ENCODE results near the gene MAFB. TPM values are rescaled to one million over a fixed set of nuclear protein-coding genes. Genes with fewer than 3 reads are reported as not detected.

Gene MAFB
- total and polyA plus RNA-seq, 8 donors, result 3.7 to 48.0 (median 12.9) TPM

GRCh38 chr20:40687384-40688128 lies 1.5 kb downstream of the MAFB start:
- no peak for FAIRE-seq
- DNase-seq, result peak; percentile 71 to 90 (median 74)
- peak overlapping the region; percentile 76 to 98 (median 93) for H3K27ac ChIP-seq
- intact Hi-C loops (cut with DNase I), result no loop called here
- TF ChIP-seq CTCF (IDR thresholded peaks at IDR 0.05), result no peak
- H3K9me3 ChIP-seq, result no peaks in the 10 kb centered on the region
- peak; percentile 5 to 35 (median 20) for ATAC-seq
- H3K36me3 ChIP-seq, result no peaks in the 10 kb centered on the region
- WGBS, 2 donors, result 0 to 1% methylated on average over 59 to 62 of the region's 62 CpGs
- H3K4me3 ChIP-seq, result peak overlapping the region; percentile 47 to 75 (median 62)
- peaks cover 0 to 4% (median 0%) of the 10 kb centered on the region in 3 donors for H3K4me1 ChIP-seq
- peaks cover 0 to 19% (median 4%) of the 10 kb centered on the region in 4 donors for H3K27me3 ChIP-seq

DNA sequence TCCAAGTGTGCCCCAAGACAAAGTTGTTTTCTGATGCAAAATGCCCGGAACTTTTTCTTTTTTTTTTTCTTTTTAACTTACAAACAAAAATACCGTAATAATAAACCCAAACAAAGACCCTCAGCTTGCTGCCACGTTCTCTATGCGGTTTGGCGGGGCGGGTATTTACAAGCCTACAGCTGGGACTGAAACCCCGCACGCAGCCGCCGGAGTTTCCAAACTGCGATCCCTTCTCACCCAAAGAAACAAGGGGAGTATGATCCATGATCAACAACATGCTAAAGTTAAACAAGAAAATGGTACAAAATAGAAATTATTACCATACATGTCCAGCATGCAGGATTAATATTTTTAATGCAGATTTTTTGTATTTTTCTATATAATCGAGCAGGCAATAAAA lies 2.1 kb downstream of the MAFB start:
- peak overlapping the region in 2 of 4 donors; percentile 94 to 98 for H3K27ac ChIP-seq
- TF ChIP-seq CTCF (IDR thresholded peaks at IDR 0.05), result no peak
- no peaks in the 10 kb centered on the region for H3K36me3 ChIP-seq
- WGBS, 2 donors, result 27 to 34% methylated on average over 12 of the region's 12 CpGs
- no peak for FAIRE-seq
- peaks cover 0 to 17% (median 4%) of the 10 kb centered on the region in 4 donors for H3K27me3 ChIP-seq
- ATAC-seq, result no peak
- H3K9me3 ChIP-seq, result no peaks in the 10 kb centered on the region
- peaks cover 0 to 4% (median 0%) of the 10 kb centered on the region in 3 donors for H3K4me1 ChIP-seq
- no peak for DNase-seq
- peak overlapping the region; percentile 47 to 75 (median 62) for H3K4me3 ChIP-seq
- intact Hi-C loops (cut with DNase I), result no loop called here

GRCh38 chr20:40686434-40686882 lies 2.6 kb downstream of the MAFB start:
- peaks cover 0 to 4% (median 0%) of the 10 kb centered on the region in 3 donors for H3K4me1 ChIP-seq
- intact Hi-C loops (cut with DNase I), result no loop called here
- DNase-seq (no peak), ATAC-seq (no peak), FAIRE-seq (no peak)
- H3K27me3 ChIP-seq, result peaks cover 0 to 13% (median 3%) of the 10 kb centered on the region in 4 donors
- 36 to 39% methylated on average over 7 of the region's 7 CpGs for WGBS, 2 donors
- TF ChIP-seq CTCF (IDR thresholded peaks at IDR 0.05), result no peak
- no peaks in the 10 kb centered on the region for H3K36me3 ChIP-seq
- H3K27ac ChIP-seq, result peak overlapping the region in 1 of 4 donors; percentile 94
- peak overlapping the region; percentile 47 to 75 (median 62) for H3K4me3 ChIP-seq
- no peaks in the 10 kb centered on the region for H3K9me3 ChIP-seq

GRCh38 chr20:40685349-40685748 lies 3.7 kb downstream of the MAFB start:
- H3K27ac ChIP-seq, result no peak overlapping the region
- peaks cover 0 to 2% (median 0%) of the 10 kb centered on the region in 4 donors for H3K27me3 ChIP-seq
- H3K4me1 ChIP-seq, result peaks cover 0 to under 1% (median 0%) of the 10 kb centered on the region in 3 donors
- DNase-seq, result no peak
- no peak for FAIRE-seq
- WGBS, 2 donors, result 91% methylated on average over 4 of the region's 4 CpGs
- no peaks in the 10 kb centered on the region for H3K36me3 ChIP-seq
- intact Hi-C loops (cut with DNase I), result no loop called here
- TF ChIP-seq CTCF (IDR thresholded peaks at IDR 0.05), result no peak
- no peak for ATAC-seq
- H3K4me3 ChIP-seq, result peak overlapping the region in 1 of 4 donors; percentile 75
- no peaks in the 10 kb centered on the region for H3K9me3 ChIP-seq

DNA sequence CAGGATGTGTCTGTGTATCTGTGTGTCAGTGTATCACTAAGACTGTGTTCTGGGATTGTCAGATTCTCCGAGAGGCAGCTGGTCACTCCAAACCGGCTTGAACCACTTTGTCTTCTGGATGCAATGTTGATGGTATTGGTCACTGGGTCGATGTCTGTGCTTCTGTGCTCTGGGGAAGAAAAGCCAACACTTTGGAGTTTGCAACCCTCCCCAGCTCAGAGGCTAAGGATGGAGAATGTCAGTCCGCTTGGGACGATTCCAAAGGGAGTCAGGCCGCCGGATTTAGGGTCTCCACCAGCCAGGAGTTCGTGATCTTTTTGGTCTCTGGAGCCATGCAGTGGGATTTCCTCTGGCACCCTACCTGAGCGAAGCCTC lies 5.2 kb downstream of the MAFB start:
- DNase-seq (no peak), FAIRE-seq (no peak), ATAC-seq (no peak)
- H3K4me3 ChIP-seq, result peak overlapping the region in 1 of 4 donors; percentile 23
- no peaks in the 10 kb centered on the region for H3K9me3 ChIP-seq
- no peaks in the 10 kb centered on the region for H3K27me3 ChIP-seq
- peak overlapping the region in 2 of 4 donors; percentile 1 to 17 for H3K27ac ChIP-seq
- H3K4me1 ChIP-seq, result no peaks in the 10 kb centered on the region
- WGBS, 2 donors, result 73 to 78% methylated on average over 9 of the region's 9 CpGs
- intact Hi-C loops (cut with DNase I), result no loop called here
- H3K36me3 ChIP-seq, result no peaks in the 10 kb centered on the region
- TF ChIP-seq CTCF (IDR thresholded peaks at IDR 0.05), result no peak

Measured in pancreas (tissue), 10 donors.